ENCODE data around the gene NUAK1.

DNA sequence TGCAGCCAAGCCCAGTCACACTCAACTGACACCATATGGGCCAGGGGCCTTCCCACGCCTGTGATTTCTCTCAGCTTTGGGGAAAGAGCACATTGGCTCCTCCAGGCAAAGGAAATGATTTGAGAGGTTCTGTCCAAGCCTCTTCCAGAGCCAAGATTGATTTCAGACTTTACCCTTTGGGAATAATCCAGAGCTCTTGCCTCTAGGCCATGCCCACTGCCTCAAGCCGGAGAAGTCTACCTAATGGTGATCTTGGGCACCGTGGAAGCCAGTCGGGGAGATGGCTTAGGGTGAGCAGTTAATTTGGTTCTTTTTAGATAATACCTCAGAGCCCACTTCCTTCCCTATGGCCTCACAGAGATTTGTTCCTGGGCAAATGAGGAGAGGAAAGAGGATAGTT lies 45.0 kb upstream of the NUAK1 start:
- TF ChIP-seq, protein P1, sequence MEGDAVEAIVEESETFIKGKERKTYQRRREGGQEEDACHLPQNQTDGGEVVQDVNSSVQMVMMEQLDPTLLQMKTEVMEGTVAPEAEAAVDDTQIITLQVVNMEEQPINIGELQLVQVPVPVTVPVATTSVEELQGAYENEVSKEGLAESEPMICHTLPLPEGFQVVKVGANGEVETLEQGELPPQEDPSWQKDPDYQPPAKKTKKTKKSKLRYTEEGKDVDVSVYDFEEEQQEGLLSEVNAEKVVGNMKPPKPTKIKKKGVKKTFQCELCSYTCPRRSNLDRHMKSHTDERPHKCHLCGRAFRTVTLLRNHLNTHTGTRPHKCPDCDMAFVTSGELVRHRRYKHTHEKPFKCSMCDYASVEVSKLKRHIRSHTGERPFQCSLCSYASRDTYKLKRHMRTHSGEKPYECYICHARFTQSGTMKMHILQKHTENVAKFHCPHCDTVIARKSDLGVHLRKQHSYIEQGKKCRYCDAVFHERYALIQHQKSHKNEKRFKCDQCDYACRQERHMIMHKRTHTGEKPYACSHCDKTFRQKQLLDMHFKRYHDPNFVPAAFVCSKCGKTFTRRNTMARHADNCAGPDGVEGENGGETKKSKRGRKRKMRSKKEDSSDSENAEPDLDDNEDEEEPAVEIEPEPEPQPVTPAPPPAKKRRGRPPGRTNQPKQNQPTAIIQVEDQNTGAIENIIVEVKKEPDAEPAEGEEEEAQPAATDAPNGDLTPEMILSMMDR (IDR thresholded peaks at IDR 0.05) = no peak
- TF ChIP-seq POLR2AphosphoS5 (IDR thresholded peaks at IDR 0.05) (no peak), POLR2A (IDR thresholded peaks at IDR 0.05) (no peak), EP300 (IDR thresholded peaks at IDR 0.05) (no peak)
